ENCODE results near the gene UPK1A. TPM values are rescaled to one million over a fixed set of nuclear protein-coding genes. Genes with fewer than 3 reads are reported as not detected.
"Not testable (repeated sequence)": the region's sequence is repeated elsewhere in the genome, so short reads cannot be mapped to it uniquely, and the experiment has no call there.

UPK1A gene
- total RNA-seq, 1 donor from 2014 or later = 0.77 TPM

DNA sequence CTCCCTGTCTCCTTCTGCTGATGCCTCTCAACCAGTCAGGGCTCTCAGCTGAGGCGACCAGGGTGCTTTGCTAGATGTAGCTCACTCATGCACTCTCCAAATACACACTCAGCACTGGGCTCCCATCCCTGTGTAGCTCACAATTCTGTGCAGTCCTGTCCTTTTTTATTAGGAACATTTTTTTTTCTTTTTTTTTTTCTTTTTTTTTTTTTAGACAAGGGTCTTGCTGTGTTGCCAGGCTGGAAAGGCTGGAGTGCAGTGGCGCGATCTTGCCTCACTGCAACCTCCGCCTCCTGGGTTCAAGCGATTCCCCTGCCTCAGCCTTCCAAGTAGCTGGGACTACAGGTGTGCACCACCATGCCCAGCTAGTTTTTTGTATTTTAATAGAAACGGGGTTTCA lies 11.5 kb upstream of the UPK1A start:
- H3K9me3 Mint-ChIP-seq; intact Hi-C loops (cut with micrococcal nuclease); H3K27ac Mint-ChIP-seq; H3K4me3 Mint-ChIP-seq; DNase-seq; H3K27me3 Mint-ChIP-seq: not testable (repeated sequence)
- Mint-ChIP-seq H3K4me1 (peaks cover 12% of the 10 kb centered on the region), H3K36me3 (ENCODE audit: low read depth) (peaks cover 59% of the 10 kb centered on the region)

DNA sequence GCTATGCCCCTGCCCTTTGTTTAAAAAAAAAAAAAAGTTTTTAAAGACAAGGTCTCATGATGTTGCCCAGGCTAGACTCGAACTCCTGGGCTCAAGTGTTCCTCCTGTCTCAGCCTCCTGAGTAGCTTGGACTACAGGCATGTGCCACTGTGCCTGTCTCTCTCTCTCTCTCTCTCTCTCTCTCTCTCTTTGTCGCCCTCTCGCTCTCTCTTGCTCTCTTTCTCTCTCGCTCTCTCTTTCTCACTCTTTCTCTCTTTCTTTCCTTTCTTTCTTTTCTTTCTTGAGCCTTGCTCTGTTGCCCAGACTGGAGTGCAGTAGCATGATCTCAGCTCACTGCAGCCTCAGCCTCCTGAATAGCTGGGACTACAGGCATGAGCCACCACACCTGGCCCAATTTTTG lies 10.7 kb upstream of the UPK1A start:
- DNase-seq = no peak
- intact Hi-C loops (cut with micrococcal nuclease) = no loop called here
- Mint-ChIP-seq H3K36me3 (ENCODE audit: low read depth) (peaks cover 58% of the 10 kb centered on the region), H3K27ac (no peak overlapping the region), H3K9me3 (no peaks in the 10 kb centered on the region), H3K4me3 (no peak overlapping the region), H3K27me3 (no peaks in the 10 kb centered on the region), H3K4me1 (peaks cover 12% of the 10 kb centered on the region)

DNA sequence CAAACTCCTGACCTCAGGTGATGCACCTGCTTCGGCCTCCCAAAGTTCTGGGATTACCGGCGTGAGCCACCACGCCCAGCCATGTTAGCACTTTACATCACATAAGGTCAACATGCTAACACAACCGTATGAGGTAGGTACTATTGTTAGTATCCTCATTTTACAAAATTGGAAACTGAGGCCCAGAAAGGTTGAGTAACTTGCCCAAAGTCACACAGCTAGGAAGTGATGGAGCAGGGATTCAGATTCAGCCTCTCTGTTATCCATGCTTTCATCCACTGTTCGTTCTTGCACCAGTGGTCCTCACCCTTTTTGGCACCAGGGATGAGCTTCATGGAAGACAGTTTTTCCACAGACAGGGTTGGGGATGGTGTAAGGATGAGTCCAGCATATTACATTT lies 9.6 kb upstream of the UPK1A start:
- intact Hi-C loops (cut with micrococcal nuclease) = no loop called here
- Mint-ChIP-seq H3K4me3 (no peak overlapping the region), H3K9me3 (no peaks in the 10 kb centered on the region), H3K36me3 (ENCODE audit: low read depth) (peaks cover 50% of the 10 kb centered on the region), H3K4me1 (peaks cover 7% of the 10 kb centered on the region), H3K27ac (no peak overlapping the region), H3K27me3 (no peaks in the 10 kb centered on the region)
- DNase-seq = no peak

GRCh38 chr19:35657904-35658700 lies 8.2 kb upstream of the UPK1A start:
- peaks cover 5% of the 10 kb centered on the region for H3K4me1 Mint-ChIP-seq
- H3K36me3 Mint-ChIP-seq (ENCODE audit: low read depth) = peaks cover 45% of the 10 kb centered on the region
- no peak overlapping the region for H3K27ac Mint-ChIP-seq
- no peaks in the 10 kb centered on the region for H3K9me3 Mint-ChIP-seq
- intact Hi-C loops (cut with micrococcal nuclease) = no loop called here
- no peak overlapping the region for H3K4me3 Mint-ChIP-seq
- no peaks in the 10 kb centered on the region for H3K27me3 Mint-ChIP-seq
- peak; percentile 56 for DNase-seq

- H3K4me3 Mint-ChIP-seq = no peak overlapping the region
- no peak for DNase-seq
- intact Hi-C loops (cut with micrococcal nuclease) = no loop called here
- no peaks in the 10 kb centered on the region for H3K9me3 Mint-ChIP-seq
- H3K4me1 Mint-ChIP-seq = peaks cover 3% of the 10 kb centered on the region
- no peaks in the 10 kb centered on the region for H3K27me3 Mint-ChIP-seq
- H3K27ac Mint-ChIP-seq = no peak overlapping the region
- H3K36me3 Mint-ChIP-seq (ENCODE audit: low read depth) = peaks cover 17% of the 10 kb centered on the region
Measured at GRCh38 chr19:35661995-35662340, 4.3 kb upstream of the UPK1A start.

- no peak overlapping the region for H3K4me3 Mint-ChIP-seq
- H3K9me3 Mint-ChIP-seq = no peaks in the 10 kb centered on the region
- no peak for DNase-seq
- no peaks in the 10 kb centered on the region for H3K27me3 Mint-ChIP-seq
- H3K27ac Mint-ChIP-seq = no peak overlapping the region
- no peaks in the 10 kb centered on the region for H3K4me1 Mint-ChIP-seq
- intact Hi-C loops (cut with micrococcal nuclease) = no loop called here
- peaks cover 6% of the 10 kb centered on the region for H3K36me3 Mint-ChIP-seq (ENCODE audit: low read depth)
Measured at GRCh38 chr19:35663981-35664380, 2.3 kb upstream of the UPK1A start.

- Mint-ChIP-seq H3K36me3 (ENCODE audit: low read depth) (no peaks in the 10 kb centered on the region), H3K4me3 (no peak overlapping the region), H3K9me3 (no peaks in the 10 kb centered on the region), H3K4me1 (no peaks in the 10 kb centered on the region), H3K27ac (no peak overlapping the region), H3K27me3 (peaks cover 7% of the 10 kb centered on the region)
- intact Hi-C loops (cut with micrococcal nuclease) = no loop called here
- DNase-seq = no peak
Measured at GRCh38 chr19:35665157-35665556, 1.2 kb upstream of the UPK1A start.

GRCh38 chr19:35665604-35666003 lies 713 bp upstream of the UPK1A start:
- Mint-ChIP-seq H3K4me1 (no peaks in the 10 kb centered on the region), H3K36me3 (ENCODE audit: low read depth) (no peaks in the 10 kb centered on the region), H3K9me3 (no peaks in the 10 kb centered on the region), H3K27ac (no peak overlapping the region), H3K4me3 (no peak overlapping the region), H3K27me3 (peaks cover 8% of the 10 kb centered on the region)
- no peak for DNase-seq
- intact Hi-C loops (cut with micrococcal nuclease) = no loop called here

DNA sequence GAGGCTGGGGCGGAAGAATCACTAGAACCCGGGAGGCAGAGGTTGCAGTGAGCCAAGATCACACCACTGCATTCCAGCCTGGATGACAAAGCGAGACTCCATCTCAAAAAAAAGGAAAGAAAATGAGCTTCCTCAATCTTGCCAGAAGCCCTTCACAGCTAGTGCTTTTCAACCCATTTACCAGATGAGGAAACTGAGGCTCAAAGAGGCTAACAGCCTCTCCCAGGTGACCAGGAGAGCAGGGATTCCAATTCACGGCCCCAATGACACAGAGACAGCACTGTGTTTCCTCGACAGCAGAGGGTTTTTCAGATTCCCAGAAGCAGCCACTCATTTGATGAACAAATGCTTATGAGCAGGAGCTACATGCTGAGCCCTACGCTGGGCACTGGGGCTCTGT lies 3.2 kb downstream of the UPK1A start:
- no peak overlapping the region for H3K27ac Mint-ChIP-seq
- intact Hi-C loops (cut with micrococcal nuclease) = no loop called here

DNA sequence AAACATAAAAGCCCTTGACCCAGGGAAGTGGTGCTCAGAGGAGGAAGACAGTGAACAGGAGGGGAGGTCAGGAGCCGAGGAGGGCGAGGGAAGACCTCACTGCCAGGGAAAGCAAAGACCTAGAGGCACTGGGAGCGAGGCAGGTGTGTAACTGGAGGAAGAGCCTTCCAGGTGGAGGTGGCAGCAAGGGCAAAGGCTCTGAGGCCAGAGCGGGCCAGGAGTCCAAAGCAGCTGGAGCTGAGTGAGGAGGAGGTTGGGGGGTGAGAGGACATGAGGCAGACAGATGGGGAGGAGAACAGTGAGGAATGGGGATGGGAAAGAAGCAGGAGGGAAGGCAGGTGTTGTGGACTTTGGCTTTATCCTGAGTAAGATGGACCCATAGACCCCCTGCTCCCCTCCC lies 3.7 kb downstream of the UPK1A start:
- H3K27ac Mint-ChIP-seq = no peak overlapping the region
- no peak for DNase-seq

More for the DNA sequence above, 3.2 kb downstream of the UPK1A start:
- Mint-ChIP-seq H3K9me3 (no peaks in the 10 kb centered on the region), H3K4me1 (peaks cover 10% of the 10 kb centered on the region), H3K36me3 (ENCODE audit: low read depth) (no peaks in the 10 kb centered on the region), H3K4me3 (no peak overlapping the region), H3K27me3 (peaks cover 23% of the 10 kb centered on the region)
- no peak for DNase-seq

GRCh38 chr19:35670686-35671085 lies 4.4 kb downstream of the UPK1A start:
- peaks cover 25% of the 10 kb centered on the region for H3K27me3 Mint-ChIP-seq
- peaks cover 10% of the 10 kb centered on the region for H3K4me1 Mint-ChIP-seq
- H3K36me3 Mint-ChIP-seq (ENCODE audit: low read depth) = no peaks in the 10 kb centered on the region
- no peak for DNase-seq
- H3K4me3 Mint-ChIP-seq = no peak overlapping the region
- H3K9me3 Mint-ChIP-seq = no peaks in the 10 kb centered on the region
- no peak overlapping the region for H3K27ac Mint-ChIP-seq
- intact Hi-C loops (cut with micrococcal nuclease) = no loop called here

More for the DNA sequence above, 3.7 kb downstream of the UPK1A start:
- Mint-ChIP-seq H3K9me3 (no peaks in the 10 kb centered on the region), H3K36me3 (ENCODE audit: low read depth) (no peaks in the 10 kb centered on the region), H3K27me3 (peaks cover 24% of the 10 kb centered on the region), H3K4me1 (peaks cover 10% of the 10 kb centered on the region), H3K4me3 (no peak overlapping the region)
- intact Hi-C loops (cut with micrococcal nuclease) = no loop called here

GRCh38 chr19:35671818-35672217 lies 5.5 kb downstream of the UPK1A start:
- no peaks in the 10 kb centered on the region for H3K9me3 Mint-ChIP-seq
- H3K27me3 Mint-ChIP-seq = peaks cover 30% of the 10 kb centered on the region
- no peak for DNase-seq
- H3K4me3 Mint-ChIP-seq = peak overlapping the region; percentile 2
- no peaks in the 10 kb centered on the region for H3K36me3 Mint-ChIP-seq (ENCODE audit: low read depth)
- intact Hi-C loops (cut with micrococcal nuclease) = no loop called here
- H3K27ac Mint-ChIP-seq = no peak overlapping the region
- H3K4me1 Mint-ChIP-seq = peaks cover 10% of the 10 kb centered on the region

DNA sequence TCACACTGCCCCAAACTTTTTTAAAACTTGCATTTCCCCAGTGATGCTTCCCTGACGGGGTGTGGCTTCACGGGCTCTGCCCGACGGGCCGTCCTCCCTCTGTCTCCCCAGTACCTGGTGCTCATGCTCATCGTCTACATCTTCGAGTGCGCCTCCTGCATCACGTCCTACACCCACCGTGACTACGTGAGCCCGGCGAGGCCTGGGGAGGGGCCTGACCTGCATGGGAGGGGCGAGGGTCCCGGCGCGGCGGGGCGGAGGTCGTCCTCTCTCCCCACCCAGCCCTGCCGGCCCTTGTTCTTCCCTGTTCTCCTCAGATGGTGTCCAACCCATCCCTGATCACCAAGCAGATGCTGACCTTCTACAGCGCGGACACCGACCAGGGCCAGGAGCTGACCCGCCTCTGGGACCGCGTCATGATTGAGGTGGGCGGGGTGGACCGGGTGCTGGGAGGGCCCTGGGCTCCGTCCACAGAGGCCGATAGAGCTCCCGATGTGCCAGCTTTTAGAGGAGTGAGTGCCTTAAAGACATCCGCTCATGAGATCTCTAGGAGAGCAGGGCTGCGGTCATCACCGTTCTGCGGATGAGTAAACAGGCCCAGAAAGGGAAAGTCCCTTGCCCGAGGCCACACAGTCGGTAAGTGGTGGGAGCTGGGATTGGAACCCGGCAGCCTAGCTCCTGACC lies 6.9 kb downstream of the UPK1A start:
- intact Hi-C loops (cut with micrococcal nuclease) = loop anchor here (1.0 kb wide), 1 partner anchor 44 kb away; no protein-coding TSS in a partner anchor
- Mint-ChIP-seq H3K9me3 (no peaks in the 10 kb centered on the region), H3K27ac (peak overlapping the region; percentile 48), H3K27me3 (peaks cover 32% of the 10 kb centered on the region), H3K4me3 (peak overlapping the region; percentile 83), H3K36me3 (ENCODE audit: low read depth) (no peaks in the 10 kb centered on the region), H3K4me1 (peaks cover 10% of the 10 kb centered on the region)
- peak; percentile 85 for DNase-seq

DNA sequence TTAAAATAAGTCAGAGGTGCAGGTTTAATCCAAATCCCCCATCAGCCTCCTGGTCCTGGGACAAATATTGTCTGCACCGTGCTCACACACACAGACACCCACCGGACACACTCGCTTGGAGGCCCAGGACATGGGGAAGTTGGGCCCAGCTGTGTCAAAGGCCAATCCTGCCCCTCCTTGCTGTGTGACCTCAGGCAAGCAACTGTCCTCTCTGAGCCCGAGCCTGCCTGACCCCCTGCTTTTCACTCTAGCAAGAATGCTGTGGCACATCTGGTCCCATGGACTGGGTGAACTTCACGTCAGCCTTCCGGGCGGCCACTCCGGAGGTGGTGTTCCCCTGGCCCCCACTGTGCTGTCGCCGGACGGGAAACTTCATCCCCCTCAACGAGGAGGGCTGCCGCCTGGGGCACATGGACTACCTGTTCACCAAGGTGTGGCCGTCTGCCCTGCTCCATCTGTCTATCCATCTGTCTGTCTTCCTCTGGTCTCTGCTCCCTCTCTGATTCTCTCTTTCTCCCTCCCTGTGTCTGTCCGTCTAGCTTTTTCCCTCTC lies 9.3 kb downstream of the UPK1A start:
- no peaks in the 10 kb centered on the region for H3K9me3 Mint-ChIP-seq
- H3K27ac Mint-ChIP-seq = no peak overlapping the region
- H3K36me3 Mint-ChIP-seq (ENCODE audit: low read depth) = no peaks in the 10 kb centered on the region
- intact Hi-C loops (cut with micrococcal nuclease) = no loop called here
- DNase-seq = no peak
- H3K4me1 Mint-ChIP-seq = peaks cover 10% of the 10 kb centered on the region
- peaks cover 24% of the 10 kb centered on the region for H3K27me3 Mint-ChIP-seq
- no peak overlapping the region for H3K4me3 Mint-ChIP-seq
